Adrenal gland (tissue), 12 donors: ENCODE data around the gene HHATL. TPM values are rescaled to one million over a fixed set of nuclear protein-coding genes. Genes with fewer than 3 reads are reported as not detected.

Experiments
- polyA plus RNA-seq, 3 donors: library from polyadenylated mRNA; stranded (reverse); fragments of 200-250 nt in 2 of 3; fragments of 350-450 nt in 1 of 3; fragmentation: Illumina TruSeq in 1 of 3; extraction: RNeasy Lipid Tissue Mini Kit (QIAGEN cat#74804) in 1 of 3; gene quantifications; one replicate each; pipeline ENCODE4 v1.2.3, GENCODE V29; 2013 to 2014
- total RNA-seq, 9 donors: library from RNA; depleted of rRNA in 4 of 9; stranded (reverse); fragments of >200 nt in 4 of 9; fragments of 120-200 nt in 1 of 9; fragmentation: NEBNext Ultra II Directional in 1 of 9; extraction: Animal tissue kit (Norgen Biotek cat#: 25700) in 1 of 9; gene quantifications; one replicate each; pipeline versions ENCODE4 v1.1.0 to v1.2.4, GENCODE V29; 2013 to 2023
- donor health status: healthy with polysubstance abuse.
- donor health status: Bipolar disorder and iron deficiency.
- donor health status: DM: yes; HTN: yes; CAD: no.
- donor health status: DM: no; HTN: no; CAD: no.
- donor health status: DM: no; HTN: no; CAD: no.
- donor health status: DM: yes; HTN: yes; CAD: no.

HHATL gene
- total and polyA plus RNA-seq, 12 donors: 0.18 to 4.5 (median 0.73) TPM; not detected in 2

Other genes starting within 250 kb of the HHATL start
- 10 to 100 TPM in 3 of 9 donors, 1 to 10 TPM in 5, under 1 TPM in 1; 0.55 to 24.4 (median 2.7) TPM for gene VIPR1, start 200.2 kb downstream of the HHATL start, total RNA-seq
- gene VIPR1, start 200.2 kb downstream of the HHATL start, polyA plus RNA-seq: 1 to 10 TPM; 2.6 to 9.2 (median 4.2) TPM
- gene SEC22C, start 120.8 kb downstream of the HHATL start, total RNA-seq: 10 to 100 TPM; 37.0 to 65.7 (median 42.4) TPM
- gene SEC22C, start 120.8 kb downstream of the HHATL start, polyA plus RNA-seq: 10 to 100 TPM; 13.7 to 43.1 (median 19.6) TPM
- gene SS18L2, start 111.9 kb downstream of the HHATL start, total RNA-seq: 10 to 100 TPM; 14.2 to 31.2 (median 20.1) TPM
- 10 to 100 TPM; 25.8 to 43.0 (median 35.4) TPM for gene SS18L2, start 111.9 kb downstream of the HHATL start, polyA plus RNA-seq
- gene NKTR, start 102.1 kb downstream of the HHATL start, total RNA-seq: 100 to 1,000 TPM in 3 of 9 donors, 10 to 100 TPM in 6; 12.7 to 114 (median 53.9) TPM
- 10 to 100 TPM; 34.3 to 64.7 (median 47.5) TPM for gene NKTR, start 102.1 kb downstream of the HHATL start, polyA plus RNA-seq
- 10 to 100 TPM; 12.1 to 39.4 (median 30.1) TPM for gene ZBTB47, start 49.1 kb downstream of the HHATL start, total RNA-seq
- gene ZBTB47, start 49.1 kb downstream of the HHATL start, polyA plus RNA-seq: 10 to 100 TPM in 2 of 3 donors, 1 to 10 TPM in 1; 7.0 to 23.6 (median 13.3) TPM
- under 1 TPM in 2 of 9 donors, not detected in 7; 0.11 to 0.54 TPM for gene KLHL40, start 17.3 kb downstream of the HHATL start, total RNA-seq
- under 1 TPM in 1 of 3 donors, not detected in 2; 0.03 TPM for gene KLHL40, start 17.3 kb downstream of the HHATL start, polyA plus RNA-seq
- 1 to 10 TPM in 3 of 9 donors, under 1 TPM in 4, not detected in 2; 0.35 to 1.5 (median 0.95) TPM for gene CCDC13, start 70.5 kb upstream of the HHATL start, total RNA-seq
- gene CCDC13, start 70.5 kb upstream of the HHATL start, polyA plus RNA-seq: 1 to 10 TPM in 2 of 3 donors, under 1 TPM in 1; 0.88 to 2.1 (median 1.5) TPM
- 100 to 1,000 TPM in 7 of 9 donors, 10 to 100 TPM in 2; 62.4 to 242 (median 120) TPM for gene HIGD1A, start 101.7 kb upstream of the HHATL start, total RNA-seq
- gene HIGD1A, start 101.7 kb upstream of the HHATL start, polyA plus RNA-seq: 100 to 1,000 TPM in 2 of 3 donors, 10 to 100 TPM in 1; 71.7 to 324 (median 121) TPM
- gene ACKR2, start 106.6 kb upstream of the HHATL start, total RNA-seq: 10 to 100 TPM in 1 of 9 donors, 1 to 10 TPM in 8; 1.6 to 19.9 (median 4.2) TPM
- gene ACKR2, start 106.6 kb upstream of the HHATL start, polyA plus RNA-seq: 1 to 10 TPM; 1.1 to 2.0 (median 1.7) TPM
- under 1 TPM in 2 of 9 donors, not detected in 7; 0.04 to 0.08 TPM for gene CYP8B1, start 173.1 kb upstream of the HHATL start, total RNA-seq
- gene CYP8B1, start 173.1 kb upstream of the HHATL start, polyA plus RNA-seq: under 1 TPM in 1 of 3 donors, not detected in 2; 0.07 TPM
- 10 to 100 TPM in 2 of 9 donors, 1 to 10 TPM in 7; 1.8 to 17.6 (median 7.3) TPM for gene ZNF662, start 203.3 kb upstream of the HHATL start, total RNA-seq
- 10 to 100 TPM in 1 of 3 donors, 1 to 10 TPM in 2; 5.4 to 10.6 (median 5.4) TPM for gene ZNF662, start 203.3 kb upstream of the HHATL start, polyA plus RNA-seq